D721Med (cell line): Measurements from ENCODE around the gene PDIA2.

Experiments
- DNase-seq: peaks from one replicate; pipeline ENCODE4 v3.0.0; 2011; ENCODE audit warnings: low spot score; ENCODE audit not compliant: insufficient read length
- FAIRE-seq: peaks from 2 replicates; lab custom pipeline; 2011; peaks lifted over from hg19 to GRCh38; lab: Jason Lieb, UNC
- TF ChIP-seq, protein P1 (sequence below): IDR thresholded peaks from 2 replicates; pipeline ENCODE4 v1.5.1; 2012; ENCODE audit warnings: mild to moderate bottlenecking, control low read depth; ENCODE audit not compliant: insufficient read depth; ENCODE audit errors: missing control alignments

Gene PDIA2

DNA sequence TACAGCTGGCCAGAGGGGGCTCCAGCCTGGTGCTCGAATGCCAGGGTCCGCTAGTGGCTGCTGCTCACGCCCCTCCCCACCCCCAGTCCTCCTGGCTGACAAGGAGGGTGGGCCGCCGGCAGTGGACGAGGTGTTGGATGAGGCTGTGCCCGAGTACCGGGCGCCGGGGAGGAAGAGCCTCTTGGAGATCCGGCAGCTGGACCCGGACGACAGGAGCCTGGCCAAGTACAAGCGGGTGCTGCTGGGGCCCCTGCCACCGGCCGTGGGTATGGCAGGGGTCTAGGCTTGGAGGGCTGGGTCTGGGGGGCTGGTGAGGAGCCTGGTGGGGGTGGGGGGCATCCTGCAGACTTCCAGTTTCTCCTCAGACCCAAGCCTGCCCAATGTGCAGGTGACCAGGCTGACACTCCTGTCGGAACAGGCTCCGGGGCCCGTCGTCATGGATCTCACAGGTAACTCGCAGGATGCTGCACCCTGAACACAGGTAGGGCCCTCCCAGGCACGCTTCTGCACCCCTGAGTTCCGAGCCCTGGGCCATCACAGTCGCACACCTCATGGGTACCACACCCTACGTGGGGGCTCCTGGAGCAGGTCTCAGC lies 1.2 kb upstream of the PDIA2 start:
- FAIRE-seq (no peak), DNase-seq (no peak)
- TF ChIP-seq, protein P1, sequence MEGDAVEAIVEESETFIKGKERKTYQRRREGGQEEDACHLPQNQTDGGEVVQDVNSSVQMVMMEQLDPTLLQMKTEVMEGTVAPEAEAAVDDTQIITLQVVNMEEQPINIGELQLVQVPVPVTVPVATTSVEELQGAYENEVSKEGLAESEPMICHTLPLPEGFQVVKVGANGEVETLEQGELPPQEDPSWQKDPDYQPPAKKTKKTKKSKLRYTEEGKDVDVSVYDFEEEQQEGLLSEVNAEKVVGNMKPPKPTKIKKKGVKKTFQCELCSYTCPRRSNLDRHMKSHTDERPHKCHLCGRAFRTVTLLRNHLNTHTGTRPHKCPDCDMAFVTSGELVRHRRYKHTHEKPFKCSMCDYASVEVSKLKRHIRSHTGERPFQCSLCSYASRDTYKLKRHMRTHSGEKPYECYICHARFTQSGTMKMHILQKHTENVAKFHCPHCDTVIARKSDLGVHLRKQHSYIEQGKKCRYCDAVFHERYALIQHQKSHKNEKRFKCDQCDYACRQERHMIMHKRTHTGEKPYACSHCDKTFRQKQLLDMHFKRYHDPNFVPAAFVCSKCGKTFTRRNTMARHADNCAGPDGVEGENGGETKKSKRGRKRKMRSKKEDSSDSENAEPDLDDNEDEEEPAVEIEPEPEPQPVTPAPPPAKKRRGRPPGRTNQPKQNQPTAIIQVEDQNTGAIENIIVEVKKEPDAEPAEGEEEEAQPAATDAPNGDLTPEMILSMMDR: no peak

DNA sequence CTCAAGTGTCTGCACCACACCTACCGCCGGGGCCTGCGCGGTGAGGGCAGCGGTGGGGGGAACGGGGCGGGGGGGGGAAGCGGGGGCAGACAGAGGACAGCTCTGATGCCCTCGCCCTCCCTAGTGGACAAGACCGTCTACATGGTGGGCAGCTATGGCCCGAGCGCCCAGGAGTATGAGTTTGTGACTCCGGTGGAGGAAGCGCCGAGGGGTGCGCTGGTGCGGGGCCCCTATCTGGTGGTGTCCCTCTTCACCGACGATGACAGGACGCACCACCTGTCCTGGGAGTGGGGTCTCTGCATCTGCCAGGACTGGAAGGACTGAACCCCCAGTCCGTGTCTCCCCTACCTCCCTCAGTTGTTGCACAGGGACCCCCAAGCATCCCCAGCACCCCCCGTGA lies 473 bp upstream of the PDIA2 start:
- FAIRE-seq: no peak
- no peak for DNase-seq
- TF ChIP-seq, protein P1: no peak

DNA sequence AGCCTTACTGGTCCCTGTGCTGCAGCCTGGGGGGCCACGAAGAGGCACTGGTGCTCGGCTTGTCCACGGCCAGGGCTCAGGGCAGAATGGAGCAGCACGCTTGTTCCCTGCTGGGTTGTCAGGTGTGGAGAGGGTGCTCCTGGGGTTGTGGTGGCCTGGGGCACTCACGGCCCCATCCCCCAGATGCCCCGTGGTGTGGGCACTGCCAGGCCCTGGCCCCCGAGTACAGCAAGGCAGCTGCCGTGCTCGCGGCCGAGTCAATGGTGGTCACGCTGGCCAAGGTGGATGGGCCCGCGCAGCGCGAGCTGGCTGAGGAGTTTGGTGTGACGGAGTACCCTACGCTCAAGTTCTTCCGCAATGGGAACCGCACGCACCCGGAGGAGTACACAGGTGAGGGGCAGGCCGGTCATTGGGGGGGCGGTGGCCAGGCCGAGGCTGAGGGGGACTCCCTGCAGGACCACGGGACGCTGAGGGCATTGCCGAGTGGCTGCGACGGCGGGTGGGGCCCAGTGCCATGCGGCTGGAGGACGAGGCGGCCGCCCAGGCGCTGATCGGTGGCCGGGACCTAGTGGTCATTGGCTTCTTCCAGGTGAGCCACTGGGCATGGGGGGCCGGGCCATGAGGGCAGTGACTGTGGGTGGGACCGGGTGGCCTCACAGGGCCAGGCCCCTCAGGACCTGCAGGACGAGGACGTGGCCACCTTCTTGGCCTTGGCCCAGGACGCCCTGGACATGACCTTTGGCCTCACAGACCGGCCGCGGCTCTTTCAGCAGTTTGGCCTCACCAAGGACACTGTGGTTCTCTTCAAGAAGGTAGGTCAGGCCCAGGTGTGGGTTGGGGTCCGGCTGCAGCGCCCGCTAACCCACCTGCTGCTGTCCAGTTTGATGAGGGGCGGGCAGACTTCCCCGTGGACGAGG lies 1.5 kb downstream of the PDIA2 start:
- TF ChIP-seq, protein P1: no peak
- FAIRE-seq (no peak), DNase-seq (no peak)

DNA sequence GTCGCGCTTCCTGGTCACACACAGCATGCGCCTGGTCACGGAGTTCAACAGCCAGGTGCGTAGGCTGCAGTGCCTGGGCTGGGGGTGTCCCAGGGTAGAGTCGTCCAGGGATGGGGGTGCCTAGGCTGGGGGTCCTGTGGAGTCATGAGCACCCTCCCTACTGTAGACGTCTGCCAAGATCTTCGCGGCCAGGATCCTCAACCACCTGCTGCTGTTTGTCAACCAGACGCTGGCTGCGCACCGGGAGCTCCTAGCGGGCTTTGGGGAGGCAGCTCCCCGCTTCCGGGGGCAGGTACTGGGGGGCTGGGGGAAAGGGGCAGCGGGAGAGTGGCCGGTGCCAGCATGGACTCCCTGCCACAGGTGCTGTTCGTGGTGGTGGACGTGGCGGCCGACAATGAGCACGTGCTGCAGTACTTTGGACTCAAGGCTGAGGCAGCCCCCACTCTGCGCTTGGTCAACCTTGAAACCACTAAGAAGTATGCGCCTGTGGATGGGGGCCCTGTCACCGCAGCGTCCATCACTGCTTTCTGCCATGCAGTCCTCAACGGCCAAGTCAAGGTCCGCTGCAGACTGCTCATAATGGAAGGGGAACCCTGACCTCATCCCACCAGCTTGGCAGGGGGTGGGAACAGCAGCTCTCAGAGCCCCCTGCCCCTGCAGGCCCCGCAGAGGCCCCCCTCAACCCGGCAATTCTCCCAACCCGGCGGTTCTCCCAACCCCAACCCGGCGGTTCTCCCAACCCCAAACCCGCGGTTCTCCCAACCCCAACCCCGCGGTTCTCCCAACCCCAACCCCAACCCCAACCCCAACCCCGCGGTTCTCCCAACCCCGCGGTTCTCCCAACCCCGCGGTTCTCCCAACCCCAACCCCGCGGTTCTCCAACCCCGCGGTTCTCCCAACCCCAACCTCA lies 2.4 kb downstream of the PDIA2 start:
- TF ChIP-seq, protein P1: no peak
- FAIRE-seq: no peak
- DNase-seq: no peak

DNA sequence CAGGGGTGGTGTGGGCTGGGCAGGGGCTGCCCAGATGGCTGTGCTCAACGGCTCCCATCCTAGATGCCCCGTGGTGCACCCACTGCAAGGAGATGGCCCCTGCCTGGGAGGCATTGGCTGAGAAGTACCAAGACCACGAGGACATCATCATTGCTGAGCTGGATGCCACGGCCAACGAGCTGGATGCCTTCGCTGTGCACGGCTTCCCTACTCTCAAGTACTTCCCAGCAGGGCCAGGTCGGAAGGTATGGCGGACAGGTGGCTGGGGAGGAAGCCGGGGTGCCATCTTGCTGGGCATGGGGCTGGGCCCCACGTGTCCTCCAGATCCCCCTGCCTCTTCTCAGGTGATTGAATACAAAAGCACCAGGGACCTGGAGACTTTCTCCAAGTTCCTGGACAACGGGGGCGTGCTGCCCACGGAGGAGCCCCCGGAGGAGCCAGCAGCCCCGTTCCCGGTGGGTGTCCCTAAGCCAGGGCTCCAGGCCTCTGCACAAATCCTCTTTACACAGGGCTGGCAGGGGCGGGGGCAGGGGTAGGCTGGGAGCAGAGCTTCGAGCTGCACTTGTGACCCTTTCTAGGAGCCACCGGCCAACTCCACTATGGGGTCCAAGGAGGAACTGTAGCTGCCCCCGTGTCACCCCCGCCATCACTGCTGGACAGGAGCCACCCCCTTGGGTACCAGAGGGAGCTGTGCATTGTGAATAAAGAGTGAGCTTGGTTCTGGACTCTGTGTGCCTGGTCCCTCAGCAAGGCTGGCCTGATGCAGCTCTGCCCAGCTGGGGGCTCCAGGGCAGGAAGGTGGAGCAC lies 3.7 kb downstream of the PDIA2 start:
- TF ChIP-seq, protein P1: no peak
- no peak for DNase-seq
- no peak for FAIRE-seq

DNA sequence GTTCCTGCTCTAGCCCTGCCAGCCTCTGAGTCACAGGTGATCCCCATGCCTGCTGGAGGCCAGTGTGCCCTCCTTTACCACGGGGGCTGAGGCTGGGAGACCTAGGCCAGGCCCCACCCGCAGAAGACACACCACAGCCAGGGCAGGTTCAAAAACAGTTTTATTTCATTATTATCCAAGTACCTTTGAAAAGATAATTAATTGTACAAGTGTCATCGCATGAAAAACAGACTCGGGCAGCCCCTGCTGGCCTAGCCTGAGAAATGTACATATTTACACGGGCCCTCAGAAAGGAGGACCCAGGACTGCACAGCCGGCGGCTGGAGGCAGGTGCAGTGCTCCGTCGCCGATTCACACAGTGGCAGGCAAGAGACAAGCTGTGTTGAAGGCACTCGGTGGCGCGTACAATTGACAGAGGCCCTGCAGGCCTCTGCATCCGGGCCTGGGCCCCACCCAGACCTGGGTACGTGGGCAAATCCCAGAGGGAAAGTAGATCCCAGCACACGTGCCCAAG lies 4.4 kb downstream of the PDIA2 start:
- FAIRE-seq (no peak), DNase-seq (no peak)
- TF ChIP-seq, protein P1: peak; percentile 25
